HG03520 (cell line): Measurements from ENCODE around the gene PRDM2.

Source experiments
- ATAC-seq: cut with Tn5 transposase; IDR thresholded peaks from one replicate; pipeline ENCODE4 v1.9.1; 2021; ENCODE audit warnings: mild to moderate bottlenecking, moderate library complexity; ENCODE audit not compliant: unreplicated experiment

PRDM2 gene

DNA sequence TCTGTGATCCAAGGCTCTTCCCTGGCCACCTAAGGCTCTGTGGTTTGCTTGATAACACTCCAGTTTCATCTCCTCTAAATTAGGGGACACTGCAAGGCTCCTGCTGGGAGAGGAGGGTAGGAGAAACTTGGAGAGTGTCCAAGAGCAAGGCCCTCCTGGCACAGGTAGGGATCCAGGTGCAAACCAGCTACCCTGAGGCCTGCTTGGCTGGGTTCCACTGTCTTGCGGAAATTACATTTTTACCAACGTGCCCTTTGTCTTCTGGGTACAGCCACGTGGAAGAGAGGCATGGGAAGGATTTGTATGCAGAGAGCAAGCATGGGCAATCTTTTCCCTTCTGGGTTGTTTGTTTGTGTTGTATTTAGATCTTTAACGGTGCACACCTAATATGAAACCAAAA is 132.5 kb downstream of the PRDM2 start:
- ATAC-seq, result no peak

DNA sequence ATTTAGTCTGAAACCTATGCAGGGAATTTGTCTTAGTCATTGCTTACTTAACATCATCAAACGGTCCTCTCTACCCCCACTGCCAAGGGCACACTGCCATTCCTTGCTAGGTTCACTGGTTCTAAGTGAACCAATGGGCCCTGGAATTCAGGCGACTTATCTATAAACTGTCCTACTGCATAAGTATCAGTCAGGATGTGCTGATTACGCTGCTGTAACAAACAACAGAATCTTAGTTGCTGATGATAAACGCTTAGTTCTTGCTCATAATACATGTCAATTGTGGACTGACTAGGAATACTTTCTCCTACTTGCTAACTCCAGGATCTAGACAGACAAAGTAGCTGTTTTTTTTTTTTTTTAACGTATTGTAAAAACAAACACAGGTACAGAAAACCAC is 136.1 kb downstream of the PRDM2 start:
- ATAC-seq, result no peak

DNA sequence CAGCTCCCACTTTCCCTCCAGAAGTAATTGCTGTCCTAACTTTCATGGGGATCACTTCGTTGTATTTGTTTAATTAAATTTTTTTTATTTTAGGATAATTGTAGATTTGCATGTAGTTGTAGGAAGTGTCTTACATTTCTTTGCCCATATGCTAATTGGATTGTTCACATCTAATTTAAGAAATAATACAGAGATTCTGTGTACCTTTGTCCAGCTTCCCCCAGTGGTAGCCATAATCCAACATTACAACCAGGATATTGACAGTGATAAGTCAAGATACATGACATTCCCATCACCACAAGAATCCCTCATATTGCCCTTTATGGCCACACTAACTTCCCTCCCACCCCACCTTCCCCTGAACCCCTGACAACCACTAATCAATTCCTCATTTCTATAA is 136.6 kb downstream of the PRDM2 start:
- ATAC-seq, result no peak

DNA sequence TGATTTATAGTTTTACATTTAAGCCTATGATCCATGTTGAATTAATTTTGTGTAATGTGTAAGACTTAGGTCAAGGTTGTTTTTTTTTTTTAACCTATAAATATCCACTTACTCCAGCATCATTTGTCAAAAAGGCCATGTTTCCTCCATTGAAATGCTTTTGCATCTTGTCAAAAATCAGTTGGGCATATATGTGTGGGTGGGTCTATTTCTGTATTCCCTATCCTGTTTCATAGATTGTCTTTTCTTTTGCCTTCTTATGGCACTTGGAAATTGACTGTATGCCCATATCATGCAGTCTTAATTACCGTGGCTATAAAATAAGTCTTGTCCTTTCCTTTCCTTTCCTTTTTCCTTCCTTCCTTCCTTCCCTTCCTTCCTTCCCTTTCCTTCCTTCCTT is 138.2 kb downstream of the PRDM2 start:
- no peak for ATAC-seq

DNA sequence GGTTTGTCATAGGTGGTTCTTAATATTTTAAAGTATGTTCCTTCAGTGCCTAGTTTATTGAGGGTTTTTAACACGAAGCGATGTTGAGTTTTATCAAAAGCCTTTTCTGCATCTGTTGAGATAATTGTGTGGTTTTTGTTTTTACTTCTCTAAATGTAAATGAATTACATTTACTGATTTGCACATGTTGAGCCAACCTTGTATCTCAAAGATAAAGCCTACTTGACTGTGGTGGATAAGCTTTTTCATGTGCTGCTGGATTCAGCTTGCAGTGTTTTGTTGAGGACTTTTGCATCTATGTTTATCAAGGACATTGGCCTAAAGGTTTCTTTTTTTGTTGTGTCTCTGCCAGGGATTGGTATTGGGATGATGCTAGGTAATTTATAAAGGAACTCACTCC is 142.5 kb downstream of the PRDM2 start:
- ATAC-seq, result no peak

DNA sequence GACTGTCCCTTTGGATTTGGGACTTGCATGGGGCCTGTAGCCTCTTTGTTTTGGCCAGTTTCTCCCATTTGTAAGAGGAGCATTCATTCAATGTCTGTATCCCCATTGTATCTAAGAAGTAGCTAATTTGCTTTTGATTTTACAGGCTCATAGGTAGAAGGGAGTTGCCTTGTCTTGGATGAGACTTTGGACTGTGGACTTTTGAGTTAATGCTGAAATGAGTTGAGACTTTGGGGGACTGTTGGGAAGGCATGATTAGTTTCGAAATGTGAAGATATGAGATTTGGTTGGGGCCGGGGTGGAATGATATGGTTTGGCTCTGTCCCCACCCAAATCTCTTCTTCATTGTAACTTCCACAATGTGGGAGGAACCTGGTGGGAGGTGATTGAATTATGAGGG is 151.7 kb downstream of the PRDM2 start:
- no peak for ATAC-seq

DNA sequence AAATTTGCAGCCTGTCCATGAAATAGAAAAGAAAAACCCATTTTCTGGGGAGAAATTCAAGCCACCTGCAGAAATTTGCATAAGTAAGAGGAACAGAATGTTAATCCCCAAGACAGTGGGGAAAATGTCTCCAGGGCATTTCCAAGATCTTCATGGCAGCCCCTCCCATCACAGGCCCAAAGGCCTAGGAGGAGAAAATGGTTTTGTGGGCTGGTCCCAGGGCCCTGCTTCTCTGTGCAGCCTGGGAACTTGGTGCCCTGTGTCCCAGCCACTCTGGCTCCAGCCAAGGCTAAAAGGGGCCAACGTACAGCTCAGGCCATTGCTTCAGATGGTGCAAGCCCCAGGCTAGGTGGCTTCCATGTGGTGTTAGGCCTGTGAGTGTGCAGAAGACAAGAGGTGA is 155.6 kb downstream of the PRDM2 start:
- ATAC-seq, result no peak

DNA sequence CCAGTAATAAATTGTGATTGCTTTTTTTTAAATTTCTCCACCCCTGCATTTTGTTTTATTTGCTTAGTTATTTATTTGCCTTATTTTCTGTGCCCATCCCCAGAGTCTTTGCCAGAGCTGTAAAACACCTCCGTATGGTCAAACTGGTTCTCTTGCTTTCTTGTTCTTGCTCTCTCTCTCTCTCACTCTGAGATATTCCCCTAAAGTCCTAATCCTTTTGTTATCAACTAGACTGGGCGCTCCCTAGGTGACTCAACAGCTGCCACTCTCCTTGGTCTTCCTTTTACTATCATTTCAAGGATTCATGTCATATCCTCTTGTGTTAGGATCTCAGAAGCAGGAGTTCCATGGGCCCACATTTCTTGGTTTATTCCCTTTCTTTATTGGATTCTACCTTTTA is 160.0 kb downstream of the PRDM2 start:
- ATAC-seq, result no peak

DNA sequence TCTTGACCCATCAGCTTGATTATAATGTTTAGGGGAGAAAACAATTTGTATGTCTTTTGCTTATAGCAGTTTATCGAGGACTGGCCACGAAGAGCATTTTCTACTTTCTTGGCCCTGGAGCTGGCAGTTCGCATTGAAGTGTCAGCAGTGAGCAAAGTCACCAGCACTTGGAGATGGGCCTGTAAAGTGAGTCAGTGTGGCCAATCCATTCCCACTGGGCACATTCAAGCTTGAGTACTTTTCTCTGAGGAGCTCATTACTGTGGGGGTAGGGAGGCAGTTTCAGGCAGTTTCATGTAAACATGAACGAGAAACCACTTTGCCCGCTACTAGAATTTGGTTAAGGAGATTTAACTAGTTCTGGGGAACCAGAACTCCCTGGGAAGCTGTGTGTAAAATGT is 164.8 kb downstream of the PRDM2 start:
- ATAC-seq, result no peak

DNA sequence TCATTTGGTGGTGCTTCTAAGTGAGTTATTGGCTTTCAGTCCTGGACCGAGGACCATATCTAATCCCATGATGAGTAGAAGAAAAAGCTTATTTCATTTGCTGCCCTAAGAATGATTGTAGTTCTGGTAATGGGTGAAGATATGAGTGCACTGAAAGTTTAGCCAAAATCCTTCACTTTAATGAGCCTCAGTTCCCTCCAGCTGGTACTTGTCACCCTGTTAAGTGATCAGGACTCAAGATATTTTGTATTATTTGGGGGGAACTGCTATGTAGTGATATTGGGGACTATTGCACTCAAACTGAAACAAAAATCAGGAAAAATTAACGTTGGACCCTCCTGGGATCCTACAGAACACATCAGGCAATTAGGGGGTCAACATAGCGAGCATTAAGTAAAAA is 165.9 kb downstream of the PRDM2 start:
- no peak for ATAC-seq

DNA sequence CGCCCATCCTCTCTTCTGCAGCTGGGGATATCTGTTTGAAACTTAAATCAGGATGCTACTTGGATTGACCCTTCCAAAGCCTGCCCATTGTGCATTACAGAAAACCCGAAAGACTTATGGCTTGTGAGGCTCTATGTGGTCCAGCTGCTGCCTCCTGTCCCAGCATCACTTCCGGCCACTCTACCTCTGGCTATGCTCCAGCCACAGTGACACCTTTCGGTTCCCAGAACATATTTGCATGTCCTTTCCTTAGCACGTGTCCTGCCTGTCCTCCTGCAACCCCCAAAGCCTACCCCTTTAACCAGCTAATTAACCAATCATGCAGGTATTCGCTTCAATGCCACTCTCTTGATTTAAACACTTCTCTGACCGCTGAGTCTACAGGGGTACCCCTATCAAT is 167.6 kb downstream of the PRDM2 start:
- ATAC-seq, result no peak

DNA sequence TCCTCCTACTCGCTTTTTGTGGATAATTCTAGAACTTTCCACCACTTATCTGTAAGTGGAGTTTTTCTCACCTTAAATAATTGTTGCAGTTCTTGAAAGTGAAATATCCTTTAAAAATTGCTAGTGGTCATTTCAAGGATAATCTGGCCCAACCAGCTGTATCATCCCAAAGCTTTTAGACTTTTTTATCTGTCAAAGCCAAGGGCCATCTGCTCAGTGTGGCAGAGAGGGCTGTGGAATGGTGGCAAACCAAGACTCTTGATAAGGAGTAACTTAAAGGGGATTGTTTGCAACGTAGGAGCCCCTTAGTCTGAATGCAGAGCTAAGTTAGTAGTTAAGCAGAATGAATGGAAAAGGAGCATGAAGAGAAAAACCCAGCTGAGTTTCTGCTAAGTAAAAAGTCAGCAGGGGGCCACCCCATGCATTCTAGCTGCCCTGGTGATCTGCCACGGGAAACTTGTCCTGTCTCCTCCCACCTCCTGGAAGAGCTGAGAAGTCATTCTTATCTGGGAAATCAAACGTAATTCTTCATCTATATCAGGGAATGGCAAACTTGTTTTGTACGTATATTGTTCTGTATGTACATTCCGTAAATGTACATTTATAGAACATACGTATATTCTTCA is 169.3 kb downstream of the PRDM2 start:
- ATAC-seq, result no peak

DNA sequence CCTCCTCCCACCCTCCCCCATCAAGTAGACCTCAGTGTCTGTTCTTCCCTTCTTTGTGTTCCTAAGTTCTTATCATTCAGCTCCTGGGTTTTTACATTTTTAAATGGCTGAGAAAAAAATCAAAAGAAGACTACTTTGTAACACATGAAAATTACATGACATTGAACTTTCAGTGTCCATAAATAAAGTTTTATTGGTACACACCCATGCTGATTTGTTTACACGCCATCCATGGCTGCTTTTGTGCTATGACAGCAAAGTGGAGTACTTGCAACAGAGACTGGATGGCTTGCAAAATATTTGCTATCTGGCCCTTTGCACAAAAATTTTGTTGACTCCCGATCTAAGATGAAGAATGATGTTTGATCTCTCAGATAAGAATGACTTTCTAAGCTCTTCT is 171.4 kb downstream of the PRDM2 start:
- ATAC-seq, result no peak

DNA sequence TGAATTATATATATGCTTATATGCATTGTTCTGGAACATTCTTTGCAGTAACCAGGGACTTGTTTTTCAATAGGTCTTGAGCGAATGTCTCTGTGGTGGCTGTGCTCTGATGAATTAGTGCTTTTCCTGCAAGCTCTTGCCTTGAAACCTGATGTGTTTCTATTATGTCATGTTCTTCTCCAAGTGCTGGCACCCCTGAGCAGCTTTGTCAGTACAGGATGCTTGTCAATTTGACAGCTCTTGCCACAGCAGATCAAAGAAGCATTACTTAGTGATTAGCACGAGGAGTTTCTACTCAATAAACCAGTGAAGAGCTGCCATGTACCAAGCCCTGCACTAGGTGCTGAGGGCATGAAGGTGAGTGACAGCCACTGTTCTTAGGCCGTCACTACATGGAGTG is 171.9 kb downstream of the PRDM2 start:
- no peak for ATAC-seq

DNA sequence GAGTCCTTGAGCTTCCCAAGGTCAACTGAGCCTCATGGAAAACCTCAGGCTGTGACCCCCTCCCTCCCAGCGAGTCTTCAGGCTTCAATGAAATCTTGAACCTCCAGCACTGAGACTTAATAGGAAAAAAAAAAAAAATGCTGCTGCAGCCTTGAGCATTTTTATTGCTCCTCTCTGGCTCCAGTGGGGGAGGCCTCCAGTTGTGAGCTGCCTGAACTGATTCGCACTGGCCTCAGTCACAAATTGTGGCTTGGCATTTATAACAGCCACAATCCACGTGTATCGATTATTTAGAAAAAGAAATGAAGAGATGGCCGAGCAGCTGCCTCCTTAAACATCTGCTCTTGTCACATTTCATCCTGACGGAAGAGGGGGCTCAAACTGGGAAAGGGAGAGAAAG is 173.0 kb downstream of the PRDM2 start:
- no peak for ATAC-seq
